PC-9 (cell line): ENCODE results near the gene FNDC7.

Experiments
- CTCF ChIP-seq: fragments of 200-600 bp; sonication (generic); conservative IDR thresholded peaks from 2 replicates; pipeline ENCODE4 v1.6.1; 2017; ENCODE audit warnings: mixed run types, antibody characterized with exemption, mild to moderate bottlenecking, moderate library complexity
- EZH2 ChIP-seq: fragments of 200-600 bp; sonication (generic); IDR thresholded peaks from 2 replicates; pipeline ENCODE4 v1.8.0; 2017; ENCODE audit warnings: antibody characterized with exemption, low read depth

- TF ChIP-seq CTCF, result no peak
- TF ChIP-seq EZH2, result no peak
Measured at GRCh38 chr1:108695535-108695934, 17.2 kb upstream of the FNDC7 start.
